Measurements from ENCODE around the gene UBAC2. TPM values are rescaled to one million over a fixed set of nuclear protein-coding genes. Genes with fewer than 3 reads are reported as not detected.

UBAC2 gene
- total RNA-seq, 4 donors from 2014 or later, result 51.0 to 71.5 (median 61.1) TPM

GRCh38 chr13:99155821-99156220 is 44.8 kb upstream of the UBAC2 start:
- in situ Hi-C loops (cut with MboI; ENCODE audit: low sequenced_read_pairs in 4 of 4), result no loop called here
- intact Hi-C loops (cut with DNase I; ENCODE audit: low total_unique reads), result no loop called here
- TF ChIP-seq POLR2A (IDR thresholded peaks at IDR 0.05) (no peak), CTCF (IDR thresholded peaks at IDR 0.05 in 4 of 5, conservative IDR thresholded peaks at IDR 0.05 in 1 of 5) (no peak)
- ATAC-seq (no peak), DNase-seq (no peak)
- Histone ChIP-seq H3K27ac (no peak overlapping the region), H3K4me1 (no peaks in the 10 kb centered on the region), H3K4me3 (no peak overlapping the region), H3K27me3 (peaks cover 0 to 6% (median 0%) of the 10 kb centered on the region in 3 donors), H3K9me3 (no peaks in the 10 kb centered on the region), H3K36me3 (no peaks in the 10 kb centered on the region)

GRCh38 chr13:99157046-99157445 is 43.6 kb upstream of the UBAC2 start:
- no peak for TF ChIP-seq CTCF (IDR thresholded peaks at IDR 0.05 in 4 of 5, conservative IDR thresholded peaks at IDR 0.05 in 1 of 5)
- no peak for TF ChIP-seq POLR2A (IDR thresholded peaks at IDR 0.05)
- Histone ChIP-seq H3K27ac (no peak overlapping the region), H3K27me3 (peaks cover 0 to 6% (median 0%) of the 10 kb centered on the region in 3 donors), H3K4me1 (no peaks in the 10 kb centered on the region), H3K9me3 (no peaks in the 10 kb centered on the region), H3K36me3 (no peaks in the 10 kb centered on the region), H3K4me3 (no peak overlapping the region)
- intact Hi-C loops (cut with DNase I; ENCODE audit: low total_unique reads), result no loop called here
- in situ Hi-C loops (cut with MboI; ENCODE audit: low sequenced_read_pairs in 4 of 4), result no loop called here
- ATAC-seq, result no peak
- no peak for DNase-seq

GRCh38 chr13:99158846-99159245 is 41.8 kb upstream of the UBAC2 start:
- ATAC-seq, result no peak
- in situ Hi-C loops (cut with MboI; ENCODE audit: low sequenced_read_pairs in 4 of 4), result no loop called here
- no peak for DNase-seq

GRCh38 chr13:99159331-99160061 is 41.2 kb upstream of the UBAC2 start:
- Histone ChIP-seq H3K4me1 (no peaks in the 10 kb centered on the region), H3K36me3 (no peaks in the 10 kb centered on the region), H3K9me3 (no peaks in the 10 kb centered on the region), H3K4me3 (no peak overlapping the region), H3K27me3 (peaks cover 0 to 6% (median 0%) of the 10 kb centered on the region in 3 donors), H3K27ac (no peak overlapping the region)
- intact Hi-C loops (cut with DNase I; ENCODE audit: low total_unique reads) (no loop called here), in situ Hi-C loops (cut with MboI; ENCODE audit: low sequenced_read_pairs in 4 of 4) (no loop called here)
- TF ChIP-seq POLR2A (IDR thresholded peaks at IDR 0.05), result no peak
- no peak for TF ChIP-seq CTCF (IDR thresholded peaks at IDR 0.05 in 4 of 5, conservative IDR thresholded peaks at IDR 0.05 in 1 of 5)
- DNase-seq (no peak), ATAC-seq (no peak)

More at GRCh38 chr13:99158846-99159245, 41.8 kb upstream of the UBAC2 start:
- Histone ChIP-seq H3K36me3 (no peaks in the 10 kb centered on the region), H3K27me3 (peaks cover 0 to 6% (median 0%) of the 10 kb centered on the region in 3 donors), H3K27ac (no peak overlapping the region), H3K4me3 (no peak overlapping the region), H3K4me1 (no peaks in the 10 kb centered on the region), H3K9me3 (no peaks in the 10 kb centered on the region)
- intact Hi-C loops (cut with DNase I; ENCODE audit: low total_unique reads), result no loop called here
- TF ChIP-seq CTCF (IDR thresholded peaks at IDR 0.05 in 4 of 5, conservative IDR thresholded peaks at IDR 0.05 in 1 of 5) (no peak), POLR2A (IDR thresholded peaks at IDR 0.05) (no peak)
